RCC 7860 (cell line): ENCODE data around the gene VMAC.
A peak's percentile ranks its signal among the peaks of the same experiment; 100 is the strongest.
"Not testable (repeated sequence)": the region's sequence is repeated elsewhere in the genome, so short reads cannot be mapped to it uniquely, and the experiment has no call there.

Experiments
- DNase-seq: peaks from one replicate; pipeline ENCODE4 v3.0.0-alpha.2; 2015; ENCODE audit warnings: low spot score
- FAIRE-seq: peaks from 2 replicates; lab custom pipeline; 2012; peaks lifted over from hg19 to GRCh38; lab: Jason Lieb, UNC

VMAC gene, protein sequence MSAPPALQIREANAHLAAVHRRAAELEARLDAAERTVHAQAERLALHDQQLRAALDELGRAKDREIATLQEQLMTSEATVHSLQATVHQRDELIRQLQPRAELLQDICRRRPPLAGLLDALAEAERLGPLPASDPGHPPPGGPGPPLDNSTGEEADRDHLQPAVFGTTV

DNA sequence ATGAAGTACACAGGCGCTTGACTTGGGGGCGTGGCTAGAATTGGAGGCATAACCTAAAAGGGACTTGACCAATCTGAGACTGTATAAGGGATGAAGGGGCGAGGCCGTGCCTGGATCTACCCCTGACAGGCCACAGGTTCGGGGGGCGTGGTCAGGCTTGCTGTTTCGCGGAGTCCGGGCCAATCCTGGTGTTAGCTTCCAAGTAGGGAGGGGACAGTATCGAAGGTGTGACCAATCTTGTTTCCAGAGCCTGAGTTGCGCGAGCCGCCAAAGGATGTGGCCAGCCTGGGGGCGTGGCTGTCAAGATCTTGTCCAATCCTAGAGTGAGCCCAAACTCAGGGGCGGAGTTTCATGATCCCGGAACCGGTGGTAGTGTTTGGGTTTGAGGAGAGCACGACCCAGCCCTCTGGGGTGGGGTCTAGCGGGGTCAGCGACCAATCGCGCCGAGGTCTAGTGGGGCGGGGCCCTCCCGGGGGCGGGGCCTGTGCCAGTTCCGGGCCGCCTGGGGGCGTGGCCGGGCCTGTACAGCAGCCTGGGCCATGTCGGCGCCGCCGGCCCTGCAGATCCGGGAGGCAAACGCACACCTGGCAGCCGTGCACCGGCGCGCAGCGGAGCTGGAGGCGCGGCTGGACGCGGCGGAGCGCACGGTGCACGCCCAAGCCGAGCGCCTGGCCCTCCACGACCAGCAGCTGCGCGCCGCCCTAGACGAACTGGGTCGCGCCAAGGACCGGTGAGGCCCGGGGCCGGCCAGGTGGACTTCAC, at the start of gene VMAC:
Gene VMAC (plus strand): TSS at position 521 of the 762 bp plus-strand sequence. CDS start 19 bp downstream, at position 540.
- peak; percentile 97 for FAIRE-seq
- DNase-seq = peak; percentile 100

GRCh38 chr19:5855151-5855550, 49.5 kb upstream of the VMAC start:
- not testable (repeated sequence) for DNase-seq, FAIRE-seq

- DNase-seq = no peak
- no peak for FAIRE-seq
Measured at GRCh38 chr19:5857203-5858081, 47.2 kb upstream of the VMAC start.

DNA sequence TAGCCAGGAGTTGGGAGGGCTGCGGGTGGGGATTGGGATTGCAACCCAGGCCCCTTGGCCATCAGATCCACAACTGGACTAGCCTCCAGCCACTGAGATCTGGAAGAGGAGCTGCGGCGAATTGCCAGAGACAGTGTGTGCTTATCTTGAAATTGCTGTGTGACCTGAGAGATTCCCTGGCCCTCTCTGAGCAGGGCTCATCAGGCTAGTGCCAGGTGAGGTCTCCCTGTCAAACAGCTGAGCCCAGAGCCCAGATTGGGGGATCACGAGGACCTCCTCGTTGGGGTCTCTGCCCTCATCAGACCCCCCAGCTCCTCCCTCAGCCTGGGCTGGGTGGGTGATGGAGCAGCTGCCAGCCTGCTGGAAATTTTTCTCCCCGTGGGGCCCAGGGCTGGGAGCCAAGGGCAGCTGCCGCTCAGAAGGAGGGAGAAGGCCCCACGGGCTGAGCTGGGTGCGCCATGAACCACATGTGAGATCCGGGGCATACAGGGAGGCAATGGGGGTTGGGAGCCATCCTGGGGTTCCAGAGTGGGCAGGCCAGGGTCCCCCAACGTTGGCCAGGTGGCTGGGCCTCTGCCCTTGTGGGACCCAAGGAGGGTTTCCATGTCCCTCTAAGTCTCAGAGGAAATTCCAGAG, 41.5 kb upstream of the VMAC start:
- no peak for FAIRE-seq

DNA sequence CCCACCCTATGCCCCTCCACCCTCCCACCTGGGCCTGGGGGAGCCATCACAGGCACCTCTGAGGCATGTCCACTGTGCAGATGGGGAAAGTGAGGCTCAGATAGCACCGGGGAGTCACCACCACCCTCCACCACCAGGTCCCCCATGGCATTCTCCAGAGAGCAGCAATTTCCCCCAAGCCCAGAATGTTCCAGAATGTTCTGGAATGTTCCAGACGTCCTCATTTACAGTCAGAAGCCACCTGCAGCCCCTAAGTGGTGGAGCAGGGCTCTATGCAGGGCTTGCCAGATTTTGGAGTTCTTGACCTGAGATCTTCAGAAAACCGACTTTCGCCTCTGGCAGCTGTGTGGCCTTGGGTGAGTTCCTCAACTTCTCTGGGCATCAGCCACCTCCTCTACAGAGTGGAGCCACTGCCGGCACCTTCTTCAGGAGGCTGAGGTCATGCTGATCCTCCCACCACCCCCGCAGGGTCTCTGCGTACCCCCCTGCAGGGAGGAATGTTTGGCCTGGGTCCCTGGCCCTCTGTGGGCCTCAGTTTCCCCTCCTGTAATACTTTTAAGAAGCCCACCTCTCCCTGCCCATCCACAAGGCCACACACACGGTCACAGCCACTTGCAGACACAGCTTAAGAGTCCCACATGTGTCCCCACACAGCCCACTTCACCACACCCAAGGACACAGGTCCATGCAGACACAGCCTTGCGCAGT, 40.5 kb upstream of the VMAC start:
- DNase-seq = no peak
- no peak for FAIRE-seq

More for the DNA sequence above, 41.5 kb upstream of the VMAC start:
- no peak for DNase-seq

GRCh38 chr19:5864725-5865486, 39.8 kb upstream of the VMAC start:
- DNase-seq (no peak), FAIRE-seq (no peak)

- DNase-seq (no peak), FAIRE-seq (no peak)
Measured at GRCh38 chr19:5865772-5866171, 38.9 kb upstream of the VMAC start.

GRCh38 chr19:5867201-5868136, 37.2 kb upstream of the VMAC start:
- FAIRE-seq = no peak
- no peak for DNase-seq

- FAIRE-seq = no peak
Measured at GRCh38 chr19:5870986-5871394, 33.7 kb upstream of the VMAC start.

GRCh38 chr19:5873617-5874199, 31.0 kb upstream of the VMAC start:
- DNase-seq = no peak
- FAIRE-seq = no peak

More at GRCh38 chr19:5870986-5871394, 33.7 kb upstream of the VMAC start:
- no peak for DNase-seq

- DNase-seq = peak; percentile 38
- not testable (repeated sequence) for FAIRE-seq
Measured at GRCh38 chr19:5874496-5874895, 30.2 kb upstream of the VMAC start.

DNA sequence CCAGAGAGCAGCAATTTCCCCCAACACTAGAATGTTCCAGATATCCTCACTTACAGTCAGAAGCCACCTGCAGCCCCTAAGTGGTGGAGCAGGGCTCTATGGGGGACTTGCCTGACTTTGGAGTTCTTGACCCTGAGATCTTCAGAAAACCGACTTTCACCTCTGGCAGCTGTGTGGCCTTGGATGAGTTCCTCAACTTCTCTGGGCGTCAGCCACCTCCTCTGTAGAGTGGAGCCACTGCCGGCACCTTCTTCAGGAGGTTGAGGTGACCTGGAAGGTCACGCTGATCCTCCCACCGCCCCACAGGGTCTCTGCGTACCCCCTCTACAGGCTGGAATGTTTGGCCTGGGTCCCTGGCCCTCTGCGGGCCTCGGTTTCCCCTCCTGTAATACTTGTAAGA, 27.2 kb upstream of the VMAC start:
- no peak for FAIRE-seq
- DNase-seq = no peak

- no peak for FAIRE-seq
- no peak for DNase-seq
Measured at GRCh38 chr19:5877882-5878281, 26.8 kb upstream of the VMAC start.

- no peak for DNase-seq
- no peak for FAIRE-seq
Measured at GRCh38 chr19:5880196-5880595, 24.5 kb upstream of the VMAC start.

DNA sequence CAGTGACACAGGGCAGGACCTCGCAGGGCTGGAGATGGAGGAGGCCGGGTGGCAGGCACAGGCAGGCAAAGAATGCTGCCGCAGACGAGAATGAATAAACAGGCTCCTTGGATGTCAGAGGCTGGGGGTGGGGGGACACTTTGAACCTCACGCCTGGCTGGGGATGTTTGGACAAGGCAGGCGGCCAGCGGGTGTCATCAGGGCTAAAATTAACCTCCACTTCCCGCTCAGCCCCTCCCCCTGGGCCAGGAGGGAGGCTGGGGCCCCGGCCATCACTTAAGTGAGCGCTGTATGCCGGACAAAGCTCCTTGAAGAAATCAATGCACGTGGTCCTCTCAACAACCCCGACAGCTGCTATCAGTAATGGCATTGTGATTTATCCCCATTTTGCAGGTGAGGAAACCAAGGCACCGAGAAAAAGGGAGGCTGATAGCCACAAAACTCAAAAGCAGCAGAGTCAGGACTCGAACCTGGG, 24.0 kb upstream of the VMAC start:
- DNase-seq = peak; percentile 12
- FAIRE-seq = no peak

GRCh38 chr19:5881543-5882299, 23.0 kb upstream of the VMAC start:
- FAIRE-seq = no peak

GRCh38 chr19:5882421-5882968, 22.2 kb upstream of the VMAC start:
- FAIRE-seq (no peak), DNase-seq (no peak)

More at GRCh38 chr19:5881543-5882299, 23.0 kb upstream of the VMAC start:
- DNase-seq = no peak
